HPDE6-E6E7 (cell line): ENCODE data around the gene RPL10.
"Not testable (repeated sequence)": the region's sequence is repeated elsewhere in the genome, so short reads cannot be mapped to it uniquely, and the experiment has no call there.

ENCODE experiments used
- DNase-seq: peaks from one replicate; pipeline ENCODE4 v3.0.0; 2011; ENCODE audit warnings: missing footprints; ENCODE audit errors: extremely low spot score

Gene RPL10

GRCh38 chrX:154378059-154378798 is 19.9 kb upstream of the RPL10 start:
- no peak for DNase-seq

- DNase-seq: peak; percentile 91
These were observed 19.2 kb upstream of the RPL10 start, which contains the start of gene EMD for GRCh38 chrX:154378799-154379568. TSS of gene EMD (plus strand) at chrX:154379295. CDS start at chrX:154379485, 190 bp downstream.

- no peak for DNase-seq
These were observed 18.6 kb upstream of the RPL10 start for GRCh38 chrX:154379569-154379951.

GRCh38 chrX:154380153-154380552 is 18.0 kb upstream of the RPL10 start:
- DNase-seq: no peak

GRCh38 chrX:154380787-154381186 is 17.4 kb upstream of the RPL10 start:
- no peak for DNase-seq

- no peak for DNase-seq
These were observed 16.9 kb upstream of the RPL10 start for GRCh38 chrX:154381271-154381670.

GRCh38 chrX:154382483-154383069 is 15.6 kb upstream of the RPL10 start:
- no peak for DNase-seq

- DNase-seq: no peak
These were observed 14.6 kb upstream of the RPL10 start for GRCh38 chrX:154383359-154384283.

- no peak for DNase-seq
These were observed 13.8 kb upstream of the RPL10 start for GRCh38 chrX:154384284-154384892.

GRCh38 chrX:154388094-154388493 is 10.1 kb upstream of the RPL10 start:
- not testable (repeated sequence) for DNase-seq

- DNase-seq: not testable (repeated sequence)
These were observed 9.5 kb upstream of the RPL10 start for GRCh38 chrX:154388649-154389048.

GRCh38 chrX:154389812-154390747 is 8.1 kb upstream of the RPL10 start:
- DNase-seq: not testable (repeated sequence)

GRCh38 chrX:154396363-154396762 is 1.8 kb upstream of the RPL10 start:
- not testable (repeated sequence) for DNase-seq

GRCh38 chrX:154396973-154397887 is 947 bp upstream of the RPL10 start:
- DNase-seq: peak; percentile 74

GRCh38 chrX:154398668-154399526 is 720 bp downstream of the RPL10 start:
- no peak for DNase-seq

- DNase-seq: no peak
These were observed 1.6 kb downstream of the RPL10 start for GRCh38 chrX:154399527-154400368.

GRCh38 chrX:154400369-154400817 is 2.2 kb downstream of the RPL10 start:
- not testable (repeated sequence) for DNase-seq
